Smooth muscle cell (in vitro differentiated cells): ENCODE data around the gene PLVAP. TPM values are rescaled to one million over a fixed set of nuclear protein-coding genes. Genes with fewer than 3 reads are reported as not detected.

Experiments used
- DNase-seq: peaks from one replicate; lab custom pipeline; 2025; ENCODE audit not compliant: unreplicated experiment; lab: John Stamatoyannopoulos, UW
- H2AFZ ChIP-seq: fragments of 200-600 bp; sonication (generic); 2 replicates; pipeline ENCODE4 v1.6.0; 2016; ENCODE audit warnings: antibody characterized with exemption, low read depth, mild to moderate bottlenecking
- H3F3A ChIP-seq: fragments of 200-600 bp; sonication (generic); 2 replicates; pipeline ENCODE4 v1.6.0; 2017; ENCODE audit warnings: antibody characterized with exemption, low read depth
- H3K27ac ChIP-seq: fragments of 200-600 bp; sonication (generic); 2 replicates; pipeline ENCODE4 v1.5.1; 2016; ENCODE audit warnings: low read depth, mild to moderate bottlenecking
- H3K27me3 ChIP-seq: fragments of 200-600 bp; sonication (generic); 2 replicates; pipeline ENCODE4 v1.6.1; 2016; ENCODE audit warnings: low read depth, mild to moderate bottlenecking
- H3K36me3 ChIP-seq: fragments of 200-600 bp; sonication (generic); 2 replicates; pipeline ENCODE4 v1.5.1; 2016; ENCODE audit warnings: low read depth
- H3K4me1 ChIP-seq: fragments of 200-600 bp; sonication (generic); 2 replicates; pipeline ENCODE4 v1.5.1; 2016; ENCODE audit warnings: low read depth
- H3K4me2 ChIP-seq: fragments of 200-600 bp; sonication (generic); 2 replicates; pipeline ENCODE4 v1.6.0; 2016; ENCODE audit warnings: mild to moderate bottlenecking
- H3K4me3 ChIP-seq: fragments of 200-600 bp; sonication (generic); 2 replicates; pipeline ENCODE4 v1.5.1; 2016; ENCODE audit warnings: mild to moderate bottlenecking
- H3K79me2 ChIP-seq: fragments of 200-600 bp; sonication (generic); 2 replicates; pipeline ENCODE4 v1.6.0; 2016; ENCODE audit warnings: low read depth, mild to moderate bottlenecking
- H3K9ac ChIP-seq: fragments of 200-600 bp; sonication (generic); 2 replicates; pipeline ENCODE4 v1.6.0; 2016; ENCODE audit warnings: low read depth
- H3K9me3 ChIP-seq: fragments of 200-600 bp; sonication (generic); replicated peaks from 2 replicates; pipeline ENCODE4 v1.5.1; 2016; ENCODE audit warnings: low read depth
- H4K20me1 ChIP-seq: fragments of 200-600 bp; sonication (generic); 2 replicates; pipeline ENCODE4 v1.6.0; 2016; ENCODE audit warnings: low read depth
- WGBS: methylation state at CpG from one replicate; pipeline ENCODE4 v1.1.7; 2016; ENCODE audit warnings: low lambda C conversion rate; 5-methylcytosine and 5-hydroxymethylcytosine counted together
- polyA plus RNA-seq: library from polyadenylated mRNA; unstranded; fragments of >200 nt; fragmentation: Nextera tagmentation; extraction: Ambion mirVana; gene quantifications from 2 replicates; pipeline ENCODE4 v1.2.1, GENCODE V29; 2016
- total RNA-seq: library from RNA; depleted of rRNA; stranded (reverse); fragments of >200 nt; gene quantifications from 2 replicates; pipeline ENCODE4 v1.2.3, GENCODE V29; 2014
- TF ChIP-seq, protein P1 (sequence below): fragments of 200-600 bp; sonication (generic); IDR thresholded peaks from 2 replicates; pipeline ENCODE4 v1.5.1; 2017; ENCODE audit warnings: borderline replicate concordance, mild to moderate bottlenecking, antibody characterized with exemption; ENCODE audit not compliant: insufficient read depth, poor library complexity, severe bottlenecking

Gene PLVAP
- total and polyA plus RNA-seq, 2 experiments from 2014 or later, result not detected

DNA sequence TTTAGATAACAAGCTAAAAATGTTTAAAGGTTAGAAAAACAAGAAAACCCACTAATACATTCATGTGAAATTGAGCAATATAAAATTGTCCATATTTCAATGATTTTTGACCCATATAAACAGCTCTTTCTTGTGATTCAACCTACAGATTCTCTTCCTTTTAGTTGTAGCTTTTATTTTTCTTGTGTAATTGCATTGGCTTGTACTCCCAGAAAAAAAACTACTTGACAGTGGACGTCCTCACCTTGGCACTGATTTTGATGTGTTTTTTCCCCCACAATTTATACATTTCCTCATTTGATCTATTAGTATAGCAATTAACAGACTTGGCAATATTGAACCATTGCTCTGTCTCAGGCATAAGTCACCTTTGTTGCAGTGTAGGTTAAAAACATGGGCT is 12.1 kb upstream of the PLVAP start:
- TF ChIP-seq, protein P1, sequence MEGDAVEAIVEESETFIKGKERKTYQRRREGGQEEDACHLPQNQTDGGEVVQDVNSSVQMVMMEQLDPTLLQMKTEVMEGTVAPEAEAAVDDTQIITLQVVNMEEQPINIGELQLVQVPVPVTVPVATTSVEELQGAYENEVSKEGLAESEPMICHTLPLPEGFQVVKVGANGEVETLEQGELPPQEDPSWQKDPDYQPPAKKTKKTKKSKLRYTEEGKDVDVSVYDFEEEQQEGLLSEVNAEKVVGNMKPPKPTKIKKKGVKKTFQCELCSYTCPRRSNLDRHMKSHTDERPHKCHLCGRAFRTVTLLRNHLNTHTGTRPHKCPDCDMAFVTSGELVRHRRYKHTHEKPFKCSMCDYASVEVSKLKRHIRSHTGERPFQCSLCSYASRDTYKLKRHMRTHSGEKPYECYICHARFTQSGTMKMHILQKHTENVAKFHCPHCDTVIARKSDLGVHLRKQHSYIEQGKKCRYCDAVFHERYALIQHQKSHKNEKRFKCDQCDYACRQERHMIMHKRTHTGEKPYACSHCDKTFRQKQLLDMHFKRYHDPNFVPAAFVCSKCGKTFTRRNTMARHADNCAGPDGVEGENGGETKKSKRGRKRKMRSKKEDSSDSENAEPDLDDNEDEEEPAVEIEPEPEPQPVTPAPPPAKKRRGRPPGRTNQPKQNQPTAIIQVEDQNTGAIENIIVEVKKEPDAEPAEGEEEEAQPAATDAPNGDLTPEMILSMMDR, result no peak
- no peak overlapping the region for H3K4me3 ChIP-seq
- no peaks in the 10 kb centered on the region for H3K79me2 ChIP-seq
- WGBS, result 71% methylated on average over 1 of the region's 1 CpG
- H3K9me3 ChIP-seq, result no peaks in the 10 kb centered on the region
- H3K9ac ChIP-seq, result no peak overlapping the region
- H3K27ac ChIP-seq, result no peak overlapping the region
- peaks cover 7% of the 10 kb centered on the region for H3K4me1 ChIP-seq
- H4K20me1 ChIP-seq, result no peaks in the 10 kb centered on the region
- H3F3A ChIP-seq, result no peaks in the 10 kb centered on the region
- no peaks in the 10 kb centered on the region for H3K27me3 ChIP-seq
- DNase-seq, result no peak
- no peak overlapping the region for H3K4me2 ChIP-seq
- H2AFZ ChIP-seq, result no peak overlapping the region
- no peaks in the 10 kb centered on the region for H3K36me3 ChIP-seq

DNA sequence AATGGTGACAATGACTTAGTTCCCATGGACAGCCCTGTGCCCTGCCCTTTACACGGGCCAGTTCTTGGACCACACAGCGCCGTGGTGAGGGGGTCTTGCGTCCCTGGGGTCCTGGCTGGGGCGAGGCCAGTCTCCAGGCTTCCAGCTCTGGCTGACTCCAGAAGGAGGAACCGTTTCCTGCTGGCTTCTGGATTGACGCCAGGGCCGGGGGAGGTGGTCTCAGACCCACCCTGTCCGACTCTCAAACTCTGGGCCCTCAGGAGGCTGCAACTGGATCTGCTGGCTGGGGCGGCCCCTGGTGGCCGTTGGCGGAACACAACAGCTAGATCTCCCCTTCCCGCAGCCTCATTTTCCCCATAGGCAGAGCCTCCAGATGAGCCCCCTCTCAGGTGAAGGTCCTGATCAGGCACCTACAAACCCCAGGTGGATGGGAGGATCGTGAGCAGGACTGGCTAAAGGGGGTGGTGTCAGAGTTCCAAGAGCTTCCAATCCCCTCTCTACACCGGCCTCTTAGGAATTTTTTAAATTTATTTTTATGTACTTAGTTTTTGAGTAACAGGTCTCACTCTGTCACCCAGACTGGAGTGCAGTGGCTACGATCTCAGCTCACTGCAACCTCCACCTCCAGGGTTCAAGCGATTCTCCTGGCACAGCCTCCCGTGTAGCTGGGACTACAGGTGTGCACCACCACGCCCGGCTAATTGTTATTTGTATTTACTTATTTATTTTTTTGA is 8.9 kb upstream of the PLVAP start:
- Histone ChIP-seq H3K4me2 (no peak overlapping the region), H3K79me2 (no peaks in the 10 kb centered on the region), H3K4me3 (no peak overlapping the region), H3K36me3 (no peaks in the 10 kb centered on the region), H3K9ac (no peak overlapping the region), H3K9me3 (no peaks in the 10 kb centered on the region), H4K20me1 (no peaks in the 10 kb centered on the region), H2AFZ (no peak overlapping the region), H3K27me3 (no peaks in the 10 kb centered on the region), H3K27ac (no peak overlapping the region), H3K4me1 (no peaks in the 10 kb centered on the region), H3F3A (no peaks in the 10 kb centered on the region)
- 43% methylated on average over 20 of the region's 20 CpGs for WGBS
- peak; percentile 4 for DNase-seq
- TF ChIP-seq, protein P1, result peak; percentile 81

DNA sequence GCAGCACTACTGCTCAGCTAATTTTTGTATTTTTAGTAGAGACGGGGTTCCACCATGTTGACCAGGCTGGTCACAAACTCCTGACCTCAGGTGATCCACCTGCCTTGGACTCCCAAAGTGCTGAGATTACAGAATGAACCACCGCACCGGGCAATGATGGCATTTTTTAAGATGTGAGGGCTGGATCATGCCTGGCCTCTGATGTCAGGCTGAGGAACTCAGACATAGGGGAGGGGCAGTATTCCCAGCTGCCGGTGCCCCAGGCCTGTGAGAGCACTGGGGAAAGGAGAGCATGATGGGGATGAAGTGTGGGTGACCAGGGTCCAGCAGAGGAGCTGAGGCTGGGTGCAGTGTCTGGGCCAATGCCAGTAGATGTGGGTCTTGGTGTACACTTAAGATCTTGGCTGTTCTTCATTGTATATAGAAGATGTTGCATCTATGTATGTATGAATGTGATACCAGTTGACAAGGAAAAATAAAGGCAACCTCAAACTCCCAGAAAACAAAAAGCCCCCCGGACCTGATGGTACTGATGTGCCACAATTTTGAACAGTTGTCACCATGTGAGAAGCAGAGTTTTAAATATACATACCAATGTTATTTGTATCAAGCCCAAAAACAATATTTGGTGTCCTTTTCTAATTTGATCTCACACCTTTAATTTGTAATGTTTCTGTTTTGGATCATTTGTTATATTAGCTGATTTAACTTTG is 3.4 kb upstream of the PLVAP start:
- no peak overlapping the region for H3K4me3 ChIP-seq
- H3F3A ChIP-seq, result no peaks in the 10 kb centered on the region
- WGBS, result 95% methylated on average over 5 of the region's 5 CpGs
- no peak for DNase-seq
- H3K4me2 ChIP-seq, result no peak overlapping the region
- no peaks in the 10 kb centered on the region for H3K27me3 ChIP-seq
- no peaks in the 10 kb centered on the region for H3K4me1 ChIP-seq
- no peaks in the 10 kb centered on the region for H3K9me3 ChIP-seq
- no peaks in the 10 kb centered on the region for H3K79me2 ChIP-seq
- no peak overlapping the region for H2AFZ ChIP-seq
- no peaks in the 10 kb centered on the region for H3K36me3 ChIP-seq
- no peak overlapping the region for H3K9ac ChIP-seq
- TF ChIP-seq, protein P1, result no peak
- H3K27ac ChIP-seq, result no peak overlapping the region
- H4K20me1 ChIP-seq, result no peaks in the 10 kb centered on the region
